ENCODE data around the gene SMIM13.
"Not testable (repeated sequence)": the region's sequence is repeated elsewhere in the genome, so short reads cannot be mapped to it uniquely, and the experiment has no call there.

Gene SMIM13

GRCh38 chr6:11085758-11086435 lies 7.7 kb upstream of the SMIM13 start:
- DNase-seq: no peak

GRCh38 chr6:11087141-11087812 lies 6.4 kb upstream of the SMIM13 start:
- DNase-seq: not testable (repeated sequence)

GRCh38 chr6:11089695-11090094 lies 3.9 kb upstream of the SMIM13 start:
- DNase-seq: no peak

GRCh38 chr6:11091141-11091540 lies 2.5 kb upstream of the SMIM13 start:
- not testable (repeated sequence) for DNase-seq

GRCh38 chr6:11092668-11093375 lies 812 bp upstream of the SMIM13 start:
- peak; percentile 55 for DNase-seq

GRCh38 chr6:11093376-11093625 lies 333 bp upstream of the SMIM13 start:
- DNase-seq: no peak

- peak; percentile 74 for DNase-seq
Measured at GRCh38 chr6:11094411-11094851, 797 bp downstream of the SMIM13 start.

GRCh38 chr6:11094941-11095340 lies 1.3 kb downstream of the SMIM13 start:
- DNase-seq: no peak

- peak; percentile 39 for DNase-seq
Measured at GRCh38 chr6:11096109-11096508, 2.5 kb downstream of the SMIM13 start.

GRCh38 chr6:11097476-11097875 lies 3.8 kb downstream of the SMIM13 start:
- no peak for DNase-seq

GRCh38 chr6:11098004-11098403 lies 4.4 kb downstream of the SMIM13 start:
- no peak for DNase-seq

GRCh38 chr6:11101417-11101816 lies 7.8 kb downstream of the SMIM13 start:
- no peak for DNase-seq

GRCh38 chr6:11103065-11103464 lies 9.4 kb downstream of the SMIM13 start:
- DNase-seq: no peak

- DNase-seq: no peak
Measured at GRCh38 chr6:11108726-11109125, 15.1 kb downstream of the SMIM13 start.

- DNase-seq: no peak
Measured at GRCh38 chr6:11110921-11111768, 17.5 kb downstream of the SMIM13 start, which contains the start of gene ERVFRD-1. Gene ERVFRD-1, minus strand, starts transcription at chr6:11111725. Its CDS starts 6,415 bp downstream, at chr6:11105310.

GRCh38 chr6:11111769-11112437 lies 18.3 kb downstream of the SMIM13 start:
- DNase-seq: peak; percentile 22

GRCh38 chr6:11113038-11113437 lies 19.4 kb downstream of the SMIM13 start:
- no peak for DNase-seq

GRCh38 chr6:11115808-11116536 lies 22.3 kb downstream of the SMIM13 start:
- DNase-seq: peak; percentile 10

GRCh38 chr6:11120271-11121005 lies 26.8 kb downstream of the SMIM13 start:
- no peak for DNase-seq

GRCh38 chr6:11121851-11122250 lies 28.2 kb downstream of the SMIM13 start:
- no peak for DNase-seq

GRCh38 chr6:11122380-11122779 lies 28.7 kb downstream of the SMIM13 start:
- no peak for DNase-seq

Data from activated CD4-positive, alpha-beta T cell treated with anti-CD3 and anti-CD28 coated beads, Interleukin-10, Interleukin-2, amounts not matched to agents 100 ng/mL and 50 ng/mL, durations not matched to agents 16 hours and 8 hours (primary cell).